Cardiac muscle cell (in vitro differentiated cells and primary cell): ENCODE results near the gene ATG13. TPM values are rescaled to one million over a fixed set of nuclear protein-coding genes. Genes with fewer than 3 reads are reported as not detected.

Source experiments
- DNase-seq, 2 donors: peaks; one replicate each; pipeline versions ENCODE4 v3.0.0 to v3.0.0-alpha.2; 2010 to 2017; ENCODE audit warnings: low read depth in 1 of 2, low spot score in 1 of 2
- H3K27ac ChIP-seq: fragments of 200-600 bp; sonication (generic); 2 replicates; pipeline ENCODE4 v1.5.1; 2016
- H3K27me3 ChIP-seq: fragments of 200-600 bp; sonication (generic); 2 replicates; pipeline ENCODE4 v1.6.0; 2016; ENCODE audit warnings: control low read depth
- H3K36me3 ChIP-seq: fragments of 200-600 bp; sonication (generic); 2 replicates; pipeline ENCODE4 v1.5.1; 2016; ENCODE audit warnings: control low read depth
- H3K4me1 ChIP-seq: fragments of 200-600 bp; sonication (generic); 2 replicates; pipeline ENCODE4 v1.8.1; 2017; ENCODE audit warnings: low read depth, mild to moderate bottlenecking, mixed run types
- H3K4me3 ChIP-seq: fragments of 200-600 bp; sonication (generic); 2 replicates; pipeline ENCODE4 v1.5.1; 2016; ENCODE audit warnings: mild to moderate bottlenecking
- H3K9me3 ChIP-seq: fragments of 200-600 bp; sonication (generic); 2 replicates; pipeline ENCODE4 v1.5.1; 2017; ENCODE audit warnings: low read depth, mild to moderate bottlenecking, control low read depth
- polyA plus RNA-seq: library from polyadenylated mRNA; unstranded; fragments of >200 nt; fragmentation: Nextera tagmentation; extraction: Ambion mirVana; gene quantifications from 2 replicates; pipeline ENCODE4 v1.2.1, GENCODE V29; 2016
- total RNA-seq: library from RNA; depleted of rRNA; stranded (reverse); fragments of >200 nt; gene quantifications from 2 replicates; pipeline ENCODE4 v1.2.3, GENCODE V29; 2016
- TF ChIP-seq, protein P1 (sequence below): IDR thresholded peaks from 2 replicates; pipeline ENCODE4 v1.5.1; 2012; ENCODE audit warnings: low read depth, mild to moderate bottlenecking, low read length

ATG13 gene
- total and polyA plus RNA-seq, 2 experiments from 2014 or later, result 56.8 to 78.5 TPM

DNA sequence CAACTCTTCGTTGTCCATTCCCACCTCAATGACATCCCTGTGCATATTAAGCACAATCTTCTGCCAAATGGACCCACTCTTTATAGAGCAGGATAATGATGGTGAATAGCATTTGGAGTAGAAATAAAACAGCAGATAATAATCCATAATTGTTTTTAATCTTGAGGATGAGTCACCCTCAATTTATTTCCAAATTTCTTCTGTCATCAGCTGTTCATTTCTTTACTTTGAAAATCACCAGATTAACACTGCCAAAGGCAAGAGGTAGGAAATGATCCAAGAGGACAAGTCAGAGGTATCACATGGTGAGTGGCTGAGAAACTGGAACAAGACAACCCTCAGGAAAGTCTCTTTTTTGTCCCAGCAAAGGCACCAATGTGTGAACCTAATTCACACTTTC is 16.2 kb upstream of the ATG13 start:
- no peaks in the 10 kb centered on the region for H3K36me3 ChIP-seq
- TF ChIP-seq, protein P1, sequence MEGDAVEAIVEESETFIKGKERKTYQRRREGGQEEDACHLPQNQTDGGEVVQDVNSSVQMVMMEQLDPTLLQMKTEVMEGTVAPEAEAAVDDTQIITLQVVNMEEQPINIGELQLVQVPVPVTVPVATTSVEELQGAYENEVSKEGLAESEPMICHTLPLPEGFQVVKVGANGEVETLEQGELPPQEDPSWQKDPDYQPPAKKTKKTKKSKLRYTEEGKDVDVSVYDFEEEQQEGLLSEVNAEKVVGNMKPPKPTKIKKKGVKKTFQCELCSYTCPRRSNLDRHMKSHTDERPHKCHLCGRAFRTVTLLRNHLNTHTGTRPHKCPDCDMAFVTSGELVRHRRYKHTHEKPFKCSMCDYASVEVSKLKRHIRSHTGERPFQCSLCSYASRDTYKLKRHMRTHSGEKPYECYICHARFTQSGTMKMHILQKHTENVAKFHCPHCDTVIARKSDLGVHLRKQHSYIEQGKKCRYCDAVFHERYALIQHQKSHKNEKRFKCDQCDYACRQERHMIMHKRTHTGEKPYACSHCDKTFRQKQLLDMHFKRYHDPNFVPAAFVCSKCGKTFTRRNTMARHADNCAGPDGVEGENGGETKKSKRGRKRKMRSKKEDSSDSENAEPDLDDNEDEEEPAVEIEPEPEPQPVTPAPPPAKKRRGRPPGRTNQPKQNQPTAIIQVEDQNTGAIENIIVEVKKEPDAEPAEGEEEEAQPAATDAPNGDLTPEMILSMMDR, result no peak
- DNase-seq, result peak in 1 of 2 donors; percentile 25

DNA sequence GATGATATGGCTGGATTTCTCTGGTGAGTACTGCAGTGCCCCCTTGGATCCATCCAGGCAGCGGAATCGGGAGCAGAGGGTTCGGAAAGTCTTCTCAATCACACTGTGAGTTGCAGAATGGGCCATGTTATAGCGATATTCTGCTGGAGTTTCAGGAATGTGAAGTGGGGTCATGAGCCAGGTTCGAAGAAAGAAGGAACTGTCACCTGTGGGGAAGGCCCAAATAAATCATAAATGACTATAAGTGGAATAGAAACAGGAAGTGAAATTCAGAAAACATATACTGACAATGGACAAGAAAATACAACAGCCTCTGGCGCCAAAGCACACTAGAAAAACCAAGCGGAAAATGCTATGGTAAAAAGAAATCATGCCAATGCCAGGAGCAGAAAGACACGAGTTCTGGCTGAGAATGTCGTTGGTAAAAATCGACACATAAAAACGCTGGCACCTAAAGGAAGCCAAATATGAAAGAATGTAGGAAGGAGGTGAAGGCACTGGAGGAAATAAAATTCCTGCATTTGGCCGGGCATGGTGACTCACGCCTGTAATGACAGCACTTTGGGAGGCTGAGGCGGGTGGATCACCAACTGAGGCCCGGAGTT is 13.5 kb upstream of the ATG13 start:
- H3K4me1 ChIP-seq, result no peaks in the 10 kb centered on the region
- no peaks in the 10 kb centered on the region for H3K9me3 ChIP-seq
- TF ChIP-seq, protein P1, result no peak

More for the DNA sequence above, 16.2 kb upstream of the ATG13 start:
- Histone ChIP-seq H3K4me3 (no peak overlapping the region), H3K27me3 (no peaks in the 10 kb centered on the region), H3K9me3 (no peaks in the 10 kb centered on the region), H3K4me1 (no peaks in the 10 kb centered on the region), H3K27ac (no peak overlapping the region)

DNA sequence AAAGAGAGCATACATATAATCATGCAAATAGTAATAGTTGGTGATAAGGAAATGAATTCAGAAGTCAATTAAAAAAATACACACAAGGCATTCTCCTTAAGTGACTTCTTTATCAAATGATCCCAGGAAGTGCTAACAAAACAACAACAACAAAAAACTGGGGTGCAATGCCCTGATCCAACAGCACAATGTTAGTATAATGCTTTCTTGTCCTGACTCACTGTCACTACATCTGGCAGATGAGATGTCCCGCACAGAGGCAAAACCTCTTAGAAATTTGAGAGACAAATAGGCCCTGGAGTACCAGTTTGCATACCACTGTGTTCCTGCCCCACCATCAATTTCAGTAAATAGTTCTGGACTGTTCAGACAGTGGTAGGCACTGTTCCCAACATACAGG is 12.6 kb upstream of the ATG13 start:
- Histone ChIP-seq H3K9me3 (no peaks in the 10 kb centered on the region), H3K36me3 (no peaks in the 10 kb centered on the region), H3K27ac (no peak overlapping the region), H3K27me3 (no peaks in the 10 kb centered on the region), H3K4me3 (no peak overlapping the region), H3K4me1 (no peaks in the 10 kb centered on the region)
- TF ChIP-seq, protein P1, result no peak
- DNase-seq, result no peak

More for the DNA sequence above, 13.5 kb upstream of the ATG13 start:
- Histone ChIP-seq H3K27ac (no peak overlapping the region), H3K27me3 (no peaks in the 10 kb centered on the region), H3K4me3 (no peak overlapping the region), H3K36me3 (no peaks in the 10 kb centered on the region)
- DNase-seq, result no peak

DNA sequence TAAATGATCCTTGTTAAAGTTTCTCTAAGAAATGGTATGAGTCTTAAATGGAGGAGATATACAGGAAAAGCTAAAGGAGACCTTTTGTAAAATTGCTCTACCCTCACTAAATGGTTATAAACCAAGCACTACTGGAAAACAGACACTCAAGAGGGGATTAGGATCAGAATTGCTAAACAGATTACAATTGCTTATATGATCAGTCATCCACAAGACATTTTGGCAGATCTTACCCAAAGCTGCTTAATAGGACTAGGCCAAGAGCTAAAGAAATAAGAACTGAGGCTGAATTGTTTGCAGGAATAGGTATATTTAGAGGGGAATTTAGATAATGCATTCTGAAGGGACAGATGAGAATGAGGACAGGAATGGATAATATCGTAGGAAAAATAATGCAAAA is 9.8 kb upstream of the ATG13 start:
- Histone ChIP-seq H3K36me3 (no peaks in the 10 kb centered on the region), H3K4me1 (peaks cover 10% of the 10 kb centered on the region)
- TF ChIP-seq, protein P1, result no peak

DNA sequence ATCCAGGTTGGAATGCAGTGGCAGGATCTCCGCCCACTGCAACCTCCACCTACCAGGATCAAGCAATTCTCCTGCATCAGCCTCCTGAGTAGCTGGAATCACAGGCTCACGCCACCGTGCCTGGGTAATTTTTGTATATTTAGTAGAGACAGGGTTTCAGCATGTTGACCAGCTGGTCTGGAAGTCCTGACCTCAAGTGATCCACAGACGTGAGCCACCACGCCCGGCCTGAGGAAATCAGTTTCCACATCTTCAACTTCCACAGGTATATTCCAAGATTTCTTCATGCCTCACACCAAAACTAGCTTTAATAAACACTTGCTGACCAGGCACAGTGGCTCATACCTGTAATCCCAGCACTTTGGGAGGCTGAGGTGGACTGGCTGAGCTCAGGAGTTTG is 8.0 kb upstream of the ATG13 start:
- Histone ChIP-seq H3K27me3 (no peaks in the 10 kb centered on the region), H3K36me3 (no peaks in the 10 kb centered on the region), H3K9me3 (no peaks in the 10 kb centered on the region), H3K4me1 (peaks cover 10% of the 10 kb centered on the region), H3K27ac (no peak overlapping the region), H3K4me3 (no peak overlapping the region)
- no peak for DNase-seq
- TF ChIP-seq, protein P1, result no peak

More for the DNA sequence above, 9.8 kb upstream of the ATG13 start:
- Histone ChIP-seq H3K4me3 (no peak overlapping the region), H3K9me3 (no peaks in the 10 kb centered on the region), H3K27ac (no peak overlapping the region), H3K27me3 (no peaks in the 10 kb centered on the region)
- DNase-seq, result no peak
